ENCODE data around the gene CCDC182.

Gene CCDC182

GRCh38 chr17:57726213-57726790 lies 18.8 kb downstream of the CCDC182 start:
- DNase-seq, result no peak

GRCh38 chr17:57724729-57725125 lies 20.4 kb downstream of the CCDC182 start:
- DNase-seq, result no peak

GRCh38 chr17:57724026-57724728 lies 20.9 kb downstream of the CCDC182 start:
- no peak for DNase-seq

GRCh38 chr17:57723427-57724025 lies 21.6 kb downstream of the CCDC182 start:
- DNase-seq, result no peak

GRCh38 chr17:57722704-57723043 lies 22.4 kb downstream of the CCDC182 start:
- no peak for DNase-seq

- DNase-seq, result no peak
Measured at GRCh38 chr17:57721967-57722703, 23.0 kb downstream of the CCDC182 start.

GRCh38 chr17:57720386-57721035 lies 24.6 kb downstream of the CCDC182 start:
- DNase-seq, result no peak

- no peak for DNase-seq
Measured at GRCh38 chr17:57718878-57719277, 26.2 kb downstream of the CCDC182 start.

GRCh38 chr17:57715981-57716380 lies 29.1 kb downstream of the CCDC182 start:
- DNase-seq, result no peak

- no peak for DNase-seq
Measured at GRCh38 chr17:57714665-57715180, 30.4 kb downstream of the CCDC182 start.

GRCh38 chr17:57713140-57713539 lies 32.0 kb downstream of the CCDC182 start:
- no peak for DNase-seq

- no peak for DNase-seq
Measured at GRCh38 chr17:57708410-57708809, 36.7 kb downstream of the CCDC182 start.

GRCh38 chr17:57707892-57708291 lies 37.2 kb downstream of the CCDC182 start:
- no peak for DNase-seq

GRCh38 chr17:57706761-57707160 lies 38.3 kb downstream of the CCDC182 start:
- no peak for DNase-seq

- DNase-seq, result no peak
Measured at GRCh38 chr17:57705921-57706695, 39.0 kb downstream of the CCDC182 start.

- DNase-seq, result no peak
Measured at GRCh38 chr17:57704448-57704847, 40.7 kb downstream of the CCDC182 start.

- no peak for DNase-seq
Measured at GRCh38 chr17:57703273-57703672, 41.8 kb downstream of the CCDC182 start.

GRCh38 chr17:57701124-57701523 lies 44.0 kb downstream of the CCDC182 start:
- no peak for DNase-seq

- DNase-seq, result no peak
Measured at GRCh38 chr17:57699751-57700219, 45.3 kb downstream of the CCDC182 start.

GRCh38 chr17:57697891-57698711 lies 47.0 kb downstream of the CCDC182 start:
- DNase-seq, result no peak

GRCh38 chr17:57697197-57697596 lies 47.9 kb downstream of the CCDC182 start:
- no peak for DNase-seq

All from activated CD4-positive, alpha-beta T cell treated with anti-CD3 and anti-CD28 coated beads, Interleukin-2, amount 50 U/mL, for 1 hour (primary cell).